ENCODE data around the gene HYAL4.

The HYAL4 gene

DNA sequence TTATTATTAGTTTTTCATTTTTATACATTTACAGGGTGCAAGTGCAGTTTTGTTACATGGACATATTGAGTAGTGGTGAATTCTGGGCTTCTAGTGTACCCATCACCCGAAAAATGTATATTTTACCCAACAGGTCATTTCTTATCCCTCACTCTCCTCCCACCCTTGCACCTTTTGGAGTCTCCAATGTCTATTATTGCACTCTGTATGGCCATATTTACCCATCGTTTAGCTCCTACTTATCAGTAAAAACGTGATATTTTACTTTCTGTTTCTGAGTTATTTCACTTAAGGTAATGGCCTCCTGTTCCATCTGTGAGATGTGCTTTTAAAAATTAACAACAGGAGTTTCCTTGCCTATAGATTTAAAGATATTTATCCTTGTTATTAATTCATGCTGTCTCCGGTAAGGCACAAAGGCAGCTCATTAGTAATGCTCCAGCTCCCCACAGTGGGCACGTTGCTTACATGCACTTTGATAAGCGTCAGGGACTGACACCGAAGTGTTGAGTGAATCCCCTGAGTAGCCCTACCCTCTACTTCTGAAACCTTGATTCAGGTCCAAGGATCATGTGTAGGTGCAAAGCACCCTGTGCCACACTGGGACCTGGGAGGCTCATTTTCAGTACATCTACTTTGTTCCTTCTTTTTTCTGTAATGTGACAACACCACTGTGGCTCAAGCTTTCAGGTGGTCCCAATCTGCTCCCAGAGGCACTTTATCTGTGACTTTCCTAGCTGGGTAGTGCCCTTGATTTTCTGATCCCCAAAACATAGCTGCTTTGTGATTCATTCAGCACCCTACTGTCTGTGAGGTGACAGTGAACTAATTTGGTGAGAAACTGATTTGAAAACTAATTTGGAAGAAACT, 27.3 kb downstream of the HYAL4 start:
- ChIA-PET POLR2A (no interaction called here), CTCF (interaction anchor here (1.0 to 2.9 kb wide), 12 partner anchors 10 to 380 kb away, joined by 3 to 7 read pairs (median 4); no protein-coding TSS in a partner anchor)
- WGBS (ENCODE audit: insufficient coverage) = 8% methylated on average over 4 of the region's 7 CpGs
- no peaks in the 10 kb centered on the region for H3K9me3 ChIP-seq (ENCODE audit: control extremely low read depth in 1 of 5, control insufficient read depth in 4 of 5, insufficient read depth in 2 of 5, low read depth in 1 of 5, low read length in 4 of 5)
- DNase-seq = peak; percentile 45 to 65 (median 64)
- H3K27ac ChIP-seq (ENCODE audit: insufficient read depth in 1 of 2, low read depth in 1 of 2, low read length in 2 of 2, poor library complexity in 1 of 2, severe bottlenecking in 2 of 2) = no peak overlapping the region
- no peaks in the 10 kb centered on the region for H3K4me1 ChIP-seq (ENCODE audit: control extremely low read depth in 1 of 4, control insufficient read depth in 4 of 4, insufficient read depth in 4 of 4, low read length in 3 of 4)
- H3K36me3 ChIP-seq (ENCODE audit: control insufficient read depth in 4 of 4, insufficient read depth in 4 of 4, low read length in 3 of 4) = no peaks in the 10 kb centered on the region
- H3K4me3 ChIP-seq (ENCODE audit: control insufficient read depth in 1 of 7, extremely low read depth in 1 of 7, insufficient read depth in 4 of 7, low read depth in 2 of 7, low read length in 6 of 7) = no peak overlapping the region
- peaks cover 0 to 5% (median 2%) of the 10 kb centered on the region in 5 experiments for H3K27me3 ChIP-seq (replicated peaks in 2 of 5; ENCODE audit: control insufficient read depth in 4 of 5, insufficient read depth in 5 of 5, low read length in 4 of 5)

DNA sequence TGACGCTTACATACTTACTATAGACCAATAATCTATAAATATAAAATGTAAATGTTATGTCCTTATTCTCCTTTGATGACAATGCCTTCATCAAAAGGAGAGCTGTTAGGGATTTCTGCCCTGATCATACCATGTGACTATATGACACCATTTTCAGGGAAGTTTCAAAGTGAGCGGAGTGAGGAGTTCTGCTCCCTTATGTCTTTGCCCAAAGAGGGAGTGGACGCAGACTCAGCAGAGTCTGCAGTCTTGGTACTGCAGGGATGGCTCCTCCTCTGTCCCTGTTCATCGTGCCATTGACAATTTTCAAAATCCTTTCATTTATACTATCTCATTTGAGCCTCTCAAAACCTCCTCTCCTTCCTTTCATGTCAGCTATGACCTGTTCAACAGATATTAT, 27.9 kb downstream of the HYAL4 start:
- Histone ChIP-seq H3K27ac (ENCODE audit: insufficient read depth in 1 of 2, low read depth in 1 of 2, low read length in 2 of 2, poor library complexity in 1 of 2, severe bottlenecking in 2 of 2) (no peak overlapping the region), H3K27me3 (replicated peaks in 2 of 5; ENCODE audit: control insufficient read depth in 4 of 5, insufficient read depth in 5 of 5, low read length in 4 of 5) (peaks cover 0 to 5% (median 2%) of the 10 kb centered on the region in 5 experiments), H3K36me3 (ENCODE audit: control insufficient read depth in 4 of 4, insufficient read depth in 4 of 4, low read length in 3 of 4) (no peaks in the 10 kb centered on the region), H3K4me1 (ENCODE audit: control extremely low read depth in 1 of 4, control insufficient read depth in 4 of 4, insufficient read depth in 4 of 4, low read length in 3 of 4) (no peaks in the 10 kb centered on the region), H3K4me3 (ENCODE audit: control insufficient read depth in 1 of 7, extremely low read depth in 1 of 7, insufficient read depth in 4 of 7, low read depth in 2 of 7, low read length in 6 of 7) (no peak overlapping the region), H3K9me3 (ENCODE audit: control extremely low read depth in 1 of 5, control insufficient read depth in 4 of 5, insufficient read depth in 2 of 5, low read depth in 1 of 5, low read length in 4 of 5) (no peaks in the 10 kb centered on the region)
- CTCF ChIA-PET = interaction anchor here (1.0 to 1.8 kb wide), 8 partner anchors 9 to 380 kb away, joined by 3 to 7 read pairs (median 4); no protein-coding TSS in a partner anchor
- WGBS (ENCODE audit: insufficient coverage) = 90% methylated on average over 1 of the region's 4 CpGs
- POLR2A ChIA-PET = no interaction called here
- no peak for DNase-seq

DNA sequence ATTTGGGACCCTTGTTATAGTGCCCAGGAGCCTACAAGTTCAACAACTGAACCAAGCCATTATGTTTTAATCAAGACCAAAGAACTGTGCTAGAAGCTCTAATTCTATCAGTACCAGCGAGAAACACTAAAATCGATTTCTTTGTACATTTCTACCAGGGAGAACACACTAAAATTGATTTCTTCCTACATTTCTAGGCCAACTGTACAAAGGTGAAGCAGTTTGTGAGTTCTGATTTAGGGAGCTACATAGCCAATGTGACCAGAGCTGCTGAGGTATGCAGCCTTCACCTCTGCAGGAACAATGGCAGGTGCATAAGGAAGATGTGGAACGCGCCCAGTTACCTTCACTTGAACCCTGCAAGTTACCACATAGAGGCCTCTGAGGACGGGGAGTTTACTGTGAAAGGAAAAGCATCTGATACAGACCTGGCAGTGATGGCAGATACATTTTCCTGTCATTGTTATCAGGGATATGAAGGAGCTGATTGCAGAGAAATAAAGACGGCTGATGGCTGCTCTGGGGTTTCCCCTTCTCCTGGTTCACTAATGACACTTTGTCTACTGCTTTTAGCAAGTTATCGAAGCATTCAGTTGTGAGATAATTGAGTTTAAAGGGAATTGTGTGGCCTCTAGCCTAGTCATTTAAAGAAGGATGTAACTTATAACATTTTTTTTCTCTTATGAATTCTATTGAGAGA, 31.7 kb downstream of the HYAL4 start:
- Histone ChIP-seq H3K9me3 (ENCODE audit: control extremely low read depth in 1 of 5, control insufficient read depth in 4 of 5, insufficient read depth in 2 of 5, low read depth in 1 of 5, low read length in 4 of 5) (no peaks in the 10 kb centered on the region), H3K4me1 (ENCODE audit: control extremely low read depth in 1 of 4, control insufficient read depth in 4 of 4, insufficient read depth in 4 of 4, low read length in 3 of 4) (no peaks in the 10 kb centered on the region), H3K4me3 (ENCODE audit: control insufficient read depth in 1 of 7, extremely low read depth in 1 of 7, insufficient read depth in 4 of 7, low read depth in 2 of 7, low read length in 6 of 7) (no peak overlapping the region), H3K27ac (ENCODE audit: insufficient read depth in 1 of 2, low read depth in 1 of 2, low read length in 2 of 2, poor library complexity in 1 of 2, severe bottlenecking in 2 of 2) (no peak overlapping the region), H3K36me3 (ENCODE audit: control insufficient read depth in 4 of 4, insufficient read depth in 4 of 4, low read length in 3 of 4) (no peaks in the 10 kb centered on the region), H3K27me3 (replicated peaks in 2 of 5; ENCODE audit: control insufficient read depth in 4 of 5, insufficient read depth in 5 of 5, low read length in 4 of 5) (peaks cover 0 to 5% (median 2%) of the 10 kb centered on the region in 5 experiments)
- DNase-seq = no peak
- CTCF ChIA-PET = interaction anchor here (1.4 kb wide), 1 partner anchor 11 kb away, joined by 3 read pairs; no protein-coding TSS in a partner anchor
- 81% methylated on average over 5 of the region's 7 CpGs for WGBS (ENCODE audit: insufficient coverage)
- POLR2A ChIA-PET = no interaction called here

DNA sequence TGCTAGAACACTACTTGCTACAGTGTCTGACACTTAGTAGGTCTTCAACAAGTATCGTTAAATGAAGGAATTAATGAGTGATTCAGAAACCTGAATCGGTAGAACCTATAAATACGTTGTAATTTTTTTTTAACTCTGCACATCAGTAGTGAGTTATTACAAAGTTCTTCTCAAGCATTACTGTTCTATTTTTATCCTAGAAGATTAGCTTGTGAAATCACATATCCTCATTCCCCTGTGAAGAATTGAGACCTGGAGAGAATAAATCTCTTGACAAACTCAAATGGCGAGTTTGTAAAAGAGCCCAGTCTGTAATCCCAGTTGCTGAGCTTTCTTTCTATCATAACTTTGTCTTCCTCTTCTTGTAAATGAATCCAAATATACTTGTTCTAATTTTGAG, 34.7 kb downstream of the HYAL4 start:
- Histone ChIP-seq H3K9me3 (ENCODE audit: control extremely low read depth in 1 of 5, control insufficient read depth in 4 of 5, insufficient read depth in 2 of 5, low read depth in 1 of 5, low read length in 4 of 5) (no peaks in the 10 kb centered on the region), H3K4me1 (ENCODE audit: control extremely low read depth in 1 of 4, control insufficient read depth in 4 of 4, insufficient read depth in 4 of 4, low read length in 3 of 4) (no peaks in the 10 kb centered on the region), H3K36me3 (ENCODE audit: control insufficient read depth in 4 of 4, insufficient read depth in 4 of 4, low read length in 3 of 4) (no peaks in the 10 kb centered on the region), H3K27me3 (replicated peaks in 2 of 5; ENCODE audit: control insufficient read depth in 4 of 5, insufficient read depth in 5 of 5, low read length in 4 of 5) (peaks cover 0 to 3% (median 0%) of the 10 kb centered on the region in 5 experiments), H3K4me3 (ENCODE audit: control insufficient read depth in 1 of 7, extremely low read depth in 1 of 7, insufficient read depth in 4 of 7, low read depth in 2 of 7, low read length in 6 of 7) (no peak overlapping the region), H3K27ac (ENCODE audit: insufficient read depth in 1 of 2, low read depth in 1 of 2, low read length in 2 of 2, poor library complexity in 1 of 2, severe bottlenecking in 2 of 2) (no peak overlapping the region)
- ChIA-PET POLR2A (no interaction called here), CTCF (interaction anchor here (0.8 to 0.9 kb wide), 2 partner anchors 11 to 15 kb away, joined by 3 to 4 read pairs; no protein-coding TSS in a partner anchor)
- no peak for DNase-seq
- WGBS (ENCODE audit: insufficient coverage) = 93% methylated on average over 2 of the region's 4 CpGs

DNA sequence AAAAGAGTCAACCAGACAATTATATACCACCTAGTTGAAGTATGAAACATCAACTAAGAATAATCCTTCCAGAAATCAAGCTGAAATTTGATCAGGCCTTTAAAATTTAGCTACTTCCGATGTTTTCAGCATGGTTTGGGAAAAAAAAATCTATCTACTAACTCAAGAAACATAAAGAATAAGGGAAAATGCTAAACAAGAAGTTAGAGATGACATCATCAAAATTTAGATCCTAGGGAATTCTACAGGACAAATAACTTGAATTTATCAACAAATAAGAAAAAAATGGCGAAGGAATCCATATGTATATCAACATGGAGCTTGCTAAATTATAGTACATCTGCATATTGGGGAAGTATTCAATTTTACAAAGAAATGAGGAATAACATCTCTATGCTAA, 36.3 kb downstream of the HYAL4 start:
- no peaks in the 10 kb centered on the region for H3K4me1 ChIP-seq (ENCODE audit: control extremely low read depth in 1 of 4, control insufficient read depth in 4 of 4, insufficient read depth in 4 of 4, low read length in 3 of 4)
- H3K9me3 ChIP-seq (ENCODE audit: control extremely low read depth in 1 of 5, control insufficient read depth in 4 of 5, insufficient read depth in 2 of 5, low read depth in 1 of 5, low read length in 4 of 5) = no peaks in the 10 kb centered on the region
- CTCF ChIA-PET = interaction anchor here (1.7 kb wide), 1 partner anchor 9 kb away, joined by 6 read pairs; no protein-coding TSS in a partner anchor
- peaks cover 0 to 3% (median 0%) of the 10 kb centered on the region in 5 experiments for H3K27me3 ChIP-seq (replicated peaks in 2 of 5; ENCODE audit: control insufficient read depth in 4 of 5, insufficient read depth in 5 of 5, low read length in 4 of 5)
- H3K4me3 ChIP-seq (ENCODE audit: control insufficient read depth in 1 of 7, extremely low read depth in 1 of 7, insufficient read depth in 4 of 7, low read depth in 2 of 7, low read length in 6 of 7) = no peak overlapping the region
- H3K27ac ChIP-seq (ENCODE audit: insufficient read depth in 1 of 2, low read depth in 1 of 2, low read length in 2 of 2, poor library complexity in 1 of 2, severe bottlenecking in 2 of 2) = no peak overlapping the region
- no CpG with 5 or more reads among the region's 2 CpGs for WGBS (ENCODE audit: insufficient coverage)
- POLR2A ChIA-PET = no interaction called here
- H3K36me3 ChIP-seq (ENCODE audit: control insufficient read depth in 4 of 4, insufficient read depth in 4 of 4, low read length in 3 of 4) = no peaks in the 10 kb centered on the region
- no peak for DNase-seq

DNA sequence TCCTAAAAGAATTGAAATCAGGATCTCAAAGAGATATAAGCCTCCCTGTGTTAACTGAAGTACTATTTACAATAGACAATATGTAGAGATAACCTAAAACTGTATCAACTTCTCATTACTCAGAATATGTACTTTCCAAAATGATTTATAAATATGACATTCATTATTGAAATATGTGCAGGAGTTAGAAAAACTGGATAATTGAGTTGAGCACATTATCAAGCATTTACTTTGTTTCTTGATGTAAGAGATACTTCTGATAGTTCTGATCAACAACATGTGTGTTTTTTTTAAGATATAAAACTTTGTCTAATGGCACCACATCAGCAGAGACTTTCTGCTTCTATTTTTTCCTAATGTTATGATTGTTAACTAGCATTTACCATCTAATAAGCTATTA, 38.2 kb downstream of the HYAL4 start:
- Histone ChIP-seq H3K27me3 (replicated peaks in 2 of 5; ENCODE audit: control insufficient read depth in 4 of 5, insufficient read depth in 5 of 5, low read length in 4 of 5) (peaks cover 0 to 3% (median 0%) of the 10 kb centered on the region in 5 experiments), H3K27ac (ENCODE audit: insufficient read depth in 1 of 2, low read depth in 1 of 2, low read length in 2 of 2, poor library complexity in 1 of 2, severe bottlenecking in 2 of 2) (no peak overlapping the region), H3K4me1 (ENCODE audit: control extremely low read depth in 1 of 4, control insufficient read depth in 4 of 4, insufficient read depth in 4 of 4, low read length in 3 of 4) (no peaks in the 10 kb centered on the region), H3K9me3 (ENCODE audit: control extremely low read depth in 1 of 5, control insufficient read depth in 4 of 5, insufficient read depth in 2 of 5, low read depth in 1 of 5, low read length in 4 of 5) (no peaks in the 10 kb centered on the region), H3K36me3 (ENCODE audit: control insufficient read depth in 4 of 4, insufficient read depth in 4 of 4, low read length in 3 of 4) (no peaks in the 10 kb centered on the region), H3K4me3 (ENCODE audit: control insufficient read depth in 1 of 7, extremely low read depth in 1 of 7, insufficient read depth in 4 of 7, low read depth in 2 of 7, low read length in 6 of 7) (no peak overlapping the region)
- no peak for DNase-seq
- CTCF ChIA-PET = no interaction called here
- POLR2A ChIA-PET = no interaction called here

DNA sequence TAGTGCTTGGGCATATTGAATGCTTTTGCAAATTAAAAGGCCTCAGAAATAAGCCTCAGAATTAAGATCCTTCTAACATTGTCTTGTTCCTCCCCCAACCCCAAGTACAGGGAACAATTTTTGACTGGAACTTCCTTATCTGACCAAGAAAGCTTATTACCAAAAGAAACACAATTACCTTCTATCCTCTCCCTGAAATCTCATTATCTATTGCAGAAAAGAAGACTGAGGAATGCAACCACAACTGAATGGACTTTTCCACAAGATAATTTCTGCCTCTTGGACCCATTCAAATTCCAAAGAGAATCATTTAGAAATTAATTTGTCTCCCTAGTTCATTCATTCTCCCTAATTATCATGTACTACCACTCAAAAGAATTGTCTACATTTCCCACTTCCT, 43.2 kb downstream of the HYAL4 start:
- ChIA-PET POLR2A (no interaction called here), CTCF (no interaction called here)
- Histone ChIP-seq H3K27me3 (replicated peaks in 2 of 5; ENCODE audit: control insufficient read depth in 4 of 5, insufficient read depth in 5 of 5, low read length in 4 of 5) (no peaks in the 10 kb centered on the region), H3K36me3 (ENCODE audit: control insufficient read depth in 4 of 4, insufficient read depth in 4 of 4, low read length in 3 of 4) (no peaks in the 10 kb centered on the region), H3K4me1 (ENCODE audit: control extremely low read depth in 1 of 4, control insufficient read depth in 4 of 4, insufficient read depth in 4 of 4, low read length in 3 of 4) (no peaks in the 10 kb centered on the region), H3K4me3 (ENCODE audit: control insufficient read depth in 1 of 7, extremely low read depth in 1 of 7, insufficient read depth in 4 of 7, low read depth in 2 of 7, low read length in 6 of 7) (no peak overlapping the region), H3K9me3 (ENCODE audit: control extremely low read depth in 1 of 5, control insufficient read depth in 4 of 5, insufficient read depth in 2 of 5, low read depth in 1 of 5, low read length in 4 of 5) (peaks cover 0 to 8% (median 0%) of the 10 kb centered on the region in 5 experiments), H3K27ac (ENCODE audit: insufficient read depth in 1 of 2, low read depth in 1 of 2, low read length in 2 of 2, poor library complexity in 1 of 2, severe bottlenecking in 2 of 2) (no peak overlapping the region)
- DNase-seq = no peak
